ENCODE data around the gene COL4A1.
A peak's percentile ranks its signal among the peaks of the same experiment; 100 is the strongest.

Gene COL4A1

GRCh38 chr13:110128546-110128945 lies 178.4 kb downstream of the COL4A1 start:
- TF ChIP-seq, protein P1, sequence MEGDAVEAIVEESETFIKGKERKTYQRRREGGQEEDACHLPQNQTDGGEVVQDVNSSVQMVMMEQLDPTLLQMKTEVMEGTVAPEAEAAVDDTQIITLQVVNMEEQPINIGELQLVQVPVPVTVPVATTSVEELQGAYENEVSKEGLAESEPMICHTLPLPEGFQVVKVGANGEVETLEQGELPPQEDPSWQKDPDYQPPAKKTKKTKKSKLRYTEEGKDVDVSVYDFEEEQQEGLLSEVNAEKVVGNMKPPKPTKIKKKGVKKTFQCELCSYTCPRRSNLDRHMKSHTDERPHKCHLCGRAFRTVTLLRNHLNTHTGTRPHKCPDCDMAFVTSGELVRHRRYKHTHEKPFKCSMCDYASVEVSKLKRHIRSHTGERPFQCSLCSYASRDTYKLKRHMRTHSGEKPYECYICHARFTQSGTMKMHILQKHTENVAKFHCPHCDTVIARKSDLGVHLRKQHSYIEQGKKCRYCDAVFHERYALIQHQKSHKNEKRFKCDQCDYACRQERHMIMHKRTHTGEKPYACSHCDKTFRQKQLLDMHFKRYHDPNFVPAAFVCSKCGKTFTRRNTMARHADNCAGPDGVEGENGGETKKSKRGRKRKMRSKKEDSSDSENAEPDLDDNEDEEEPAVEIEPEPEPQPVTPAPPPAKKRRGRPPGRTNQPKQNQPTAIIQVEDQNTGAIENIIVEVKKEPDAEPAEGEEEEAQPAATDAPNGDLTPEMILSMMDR (IDR thresholded peaks at IDR 0.05; ENCODE audit: control insufficient read depth, insufficient read depth, low read depth, low read length, missing control alignments), result no peak
- DNase-seq (ENCODE audit: low read depth), result no peak
- H3K4me3 ChIP-seq (ENCODE audit: control insufficient read depth, low read depth, low read length), result no peak overlapping the region

GRCh38 chr13:110127986-110128511 lies 178.9 kb downstream of the COL4A1 start:
- no peak overlapping the region for H3K4me3 ChIP-seq (ENCODE audit: control insufficient read depth, low read depth, low read length)
- TF ChIP-seq, protein P1 (IDR thresholded peaks at IDR 0.05; ENCODE audit: control insufficient read depth, insufficient read depth, low read depth, low read length, missing control alignments), result no peak
- DNase-seq (ENCODE audit: low read depth), result no peak

DNA sequence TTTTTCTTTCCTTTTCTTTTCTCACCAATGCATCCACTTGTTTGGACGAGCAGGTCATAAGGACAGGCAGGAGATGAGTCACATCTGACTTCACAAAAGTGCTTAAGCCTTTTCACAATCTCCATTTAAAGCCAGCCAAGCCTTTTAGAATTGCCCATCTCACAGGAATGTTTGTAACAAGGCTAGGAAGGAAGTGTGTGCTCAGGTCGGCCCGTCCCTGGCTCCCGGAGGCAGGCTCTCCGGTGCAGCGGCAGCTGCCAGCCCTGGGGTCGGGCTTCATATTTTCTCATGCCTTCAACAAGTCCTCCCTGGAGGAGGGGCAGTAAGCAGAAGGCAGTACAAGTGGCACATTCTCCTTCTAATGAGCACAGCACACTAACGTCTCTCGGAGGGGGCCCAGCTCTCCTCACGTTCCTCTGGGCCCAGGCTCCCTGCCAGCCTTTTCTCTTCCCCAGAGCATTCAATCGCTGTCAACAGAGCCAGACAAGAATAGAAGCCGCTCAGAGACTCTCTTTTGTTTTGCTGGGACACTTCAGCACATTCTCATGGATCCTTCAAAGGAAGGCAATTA lies 180.5 kb downstream of the COL4A1 start:
- TF ChIP-seq, protein P1 (IDR thresholded peaks at IDR 0.05; ENCODE audit: control insufficient read depth, insufficient read depth, low read depth, low read length, missing control alignments), result no peak
- DNase-seq (ENCODE audit: low read depth), result peak; percentile 89
- H3K4me3 ChIP-seq (ENCODE audit: control insufficient read depth, low read depth, low read length), result no peak overlapping the region

GRCh38 chr13:110125613-110126272 lies 181.2 kb downstream of the COL4A1 start:
- H3K4me3 ChIP-seq (ENCODE audit: control insufficient read depth, low read depth, low read length), result no peak overlapping the region
- no peak for DNase-seq (ENCODE audit: low read depth)
- TF ChIP-seq, protein P1 (IDR thresholded peaks at IDR 0.05; ENCODE audit: control insufficient read depth, insufficient read depth, low read depth, low read length, missing control alignments), result no peak

DNA sequence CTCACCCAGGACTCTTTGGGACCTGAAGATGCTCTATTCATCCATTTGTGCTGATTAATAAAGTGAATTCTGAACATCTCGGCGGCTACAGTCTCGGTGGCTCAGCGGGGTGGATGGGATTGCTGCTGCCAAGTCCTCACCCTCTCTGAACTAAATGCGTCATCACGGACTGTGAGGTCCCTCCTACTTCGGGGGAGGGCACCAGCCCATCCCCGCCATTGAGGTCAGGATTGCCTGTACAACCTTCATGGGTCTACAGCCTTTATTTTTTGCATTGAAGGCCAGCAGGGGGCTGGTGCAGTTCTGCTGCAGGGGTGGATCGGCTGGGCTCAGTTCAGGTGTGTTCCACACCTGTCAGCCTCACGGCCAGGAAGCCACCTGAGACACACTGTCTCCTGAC lies 181.8 kb downstream of the COL4A1 start:
- TF ChIP-seq, protein P1 (IDR thresholded peaks at IDR 0.05; ENCODE audit: control insufficient read depth, insufficient read depth, low read depth, low read length, missing control alignments), result no peak
- no peak overlapping the region for H3K4me3 ChIP-seq (ENCODE audit: control insufficient read depth, low read depth, low read length)
- DNase-seq (ENCODE audit: low read depth), result no peak

- DNase-seq (ENCODE audit: low read depth), result no peak
- no peak overlapping the region for H3K4me3 ChIP-seq (ENCODE audit: control insufficient read depth, low read depth, low read length)
Observed at GRCh38 chr13:110124201-110124940, 182.6 kb downstream of the COL4A1 start.

More at GRCh38 chr13:110124201-110124940, 182.6 kb downstream of the COL4A1 start:
- TF ChIP-seq, protein P1 (IDR thresholded peaks at IDR 0.05; ENCODE audit: control insufficient read depth, insufficient read depth, low read depth, low read length, missing control alignments), result no peak

All from AG09309 (cell line).